Endodermal cell (in vitro differentiated cells): Measurements from ENCODE around the gene RHBDL1. TPM values are rescaled to one million over a fixed set of nuclear protein-coding genes. Genes with fewer than 3 reads are reported as not detected.

Experiments
- DNase-seq: peaks from one replicate; pipeline ENCODE4 v3.0.0-alpha.2; 2017
- H3K27ac ChIP-seq: 2 replicates; pipeline ENCODE4 v1.5.1; 2013; ENCODE audit warnings: mild to moderate bottlenecking, low read depth, low read length, moderate library complexity
- H3K27me3 ChIP-seq: 2 replicates; pipeline ENCODE4 v1.6.1; 2013; ENCODE audit warnings: mild to moderate bottlenecking, low read length, moderate library complexity; ENCODE audit not compliant: insufficient read depth, control insufficient read depth, poor library complexity, severe bottlenecking
- H3K36me3 ChIP-seq: 2 replicates; pipeline ENCODE4 v1.7.0; 2013; ENCODE audit warnings: mild to moderate bottlenecking, low read length, moderate library complexity; ENCODE audit not compliant: control insufficient read depth, insufficient read depth
- H3K4me1 ChIP-seq: one replicate; pipeline ENCODE4 v1.7.0; 2013; ENCODE audit warnings: low read length; ENCODE audit not compliant: control insufficient read depth, insufficient read depth
- H3K4me3 ChIP-seq: 2 replicates; pipeline ENCODE4 v1.5.1; 2013; ENCODE audit warnings: mild to moderate bottlenecking, low read length, moderate library complexity
- H3K9ac ChIP-seq: 2 replicates; pipeline ENCODE4 v1.6.1; 2013; ENCODE audit warnings: mild to moderate bottlenecking, low read length, moderate library complexity; ENCODE audit not compliant: poor library complexity, severe bottlenecking; ENCODE audit errors: extremely low read depth
- H3K9me3 ChIP-seq: 2 replicates; pipeline ENCODE4 v1.6.1; 2013; ENCODE audit warnings: mild to moderate bottlenecking, low read length, moderate library complexity; ENCODE audit not compliant: control insufficient read depth
- H3K27ac Mint-ChIP-seq: 2 replicates; pipeline ENCODE4 v1.8.0; 2020; ENCODE audit warnings: mixed read lengths
- H3K27me3 Mint-ChIP-seq: 2 replicates; pipeline ENCODE4 v1.8.0; 2021; ENCODE audit warnings: mild to moderate bottlenecking, mixed read lengths; ENCODE audit not compliant: insufficient read depth
- H3K36me3 Mint-ChIP-seq: 2 replicates; pipeline ENCODE4 v1.8.0; 2020; ENCODE audit warnings: low read depth, mixed read lengths
- H3K4me1 Mint-ChIP-seq: 2 replicates; pipeline ENCODE4 v1.8.0; 2020; ENCODE audit warnings: mixed read lengths
- H3K4me3 Mint-ChIP-seq: 2 replicates; pipeline ENCODE4 v1.8.0; 2020; ENCODE audit warnings: mild to moderate bottlenecking, moderate library complexity, mixed read lengths
- H3K9me3 Mint-ChIP-seq: 2 replicates; pipeline ENCODE4 v1.8.0; 2020; ENCODE audit warnings: mild to moderate bottlenecking, mixed read lengths
- CTCF ChIP-seq: fragments of 200-600 bp; sonication (generic); conservative IDR thresholded peaks from 2 replicates; pipeline ENCODE4 v1.5.0; 2021; ENCODE audit warnings: antibody characterized with exemption, mild to moderate bottlenecking
- WGBS, 2 experiments: methylation state at CpG; one replicate each; pipeline versions ENCODE4 v1.1.5 to v1.1.7; 2013; ENCODE audit warnings: missing lambda C conversion rate in 2 of 2, mixed read lengths in 1 of 2; ENCODE audit not compliant: insufficient coverage in 1 of 2, insufficient read length in 1 of 2; 5-methylcytosine and 5-hydroxymethylcytosine counted together
- total RNA-seq, 2 donors: library from RNA; stranded (reverse); fragmentation: NEBNext Ultra II Directional in 1 of 2; extraction: Animal tissue kit (Norgen Biotek cat#: 25700) in 1 of 2; gene quantifications; 2 replicates in 1 of 2; 3 replicates in 1 of 2; pipeline ENCODE4 v1.2.1, GENCODE V29; 2021

The RHBDL1 gene
- total RNA-seq, 2 donors from 2014 or later: 3.7 to 5.1 TPM

DNA sequence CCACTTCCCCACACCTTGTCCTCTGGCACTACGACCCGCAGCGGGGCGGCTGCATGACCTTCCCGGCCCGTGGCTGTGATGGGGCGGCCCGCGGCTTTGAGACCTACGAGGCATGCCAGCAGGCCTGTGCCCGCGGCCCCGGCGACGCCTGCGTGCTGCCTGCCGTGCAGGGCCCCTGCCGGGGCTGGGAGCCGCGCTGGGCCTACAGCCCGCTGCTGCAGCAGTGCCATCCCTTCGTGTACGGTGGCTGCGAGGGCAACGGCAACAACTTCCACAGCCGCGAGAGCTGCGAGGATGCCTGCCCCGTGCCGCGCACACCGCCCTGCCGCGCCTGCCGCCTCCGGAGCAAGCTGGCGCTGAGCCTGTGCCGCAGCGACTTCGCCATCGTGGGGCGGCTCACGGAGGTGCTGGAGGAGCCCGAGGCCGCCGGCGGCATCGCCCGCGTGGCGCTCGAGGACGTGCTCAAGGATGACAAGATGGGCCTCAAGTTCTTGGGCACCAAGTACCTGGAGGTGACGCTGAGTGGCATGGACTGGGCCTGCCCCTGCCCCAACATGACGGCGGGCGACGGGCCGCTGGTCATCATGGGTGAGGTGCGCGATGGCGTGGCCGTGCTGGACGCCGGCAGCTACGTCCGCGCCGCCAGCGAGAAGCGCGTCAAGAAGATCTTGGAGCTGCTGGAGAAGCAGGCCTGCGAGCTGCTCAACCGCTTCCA, 42.0 kb upstream of the RHBDL1 start:
- Histone ChIP-seq H3K9me3 (no peaks in the 10 kb centered on the region), H3K36me3 (no peaks in the 10 kb centered on the region), H3K27me3 (no peaks in the 10 kb centered on the region), H3K9ac (no peak overlapping the region), H3K4me3 (no peak overlapping the region), H3K4me1 (peaks cover 9% of the 10 kb centered on the region), H3K27ac (no peak overlapping the region)
- Mint-ChIP-seq H3K36me3 (no peaks in the 10 kb centered on the region), H3K4me3 (no peak overlapping the region), H3K9me3 (no peaks in the 10 kb centered on the region), H3K27me3 (no peaks in the 10 kb centered on the region), H3K27ac (no peak overlapping the region), H3K4me1 (no peaks in the 10 kb centered on the region)
- DNase-seq: no peak
- no peak for TF ChIP-seq CTCF
- WGBS, 2 experiments: 96% methylated on average over 50 to 74 of the region's 74 CpGs

GRCh38 chr16:634051-634670, 41.3 kb upstream of the RHBDL1 start:
- DNase-seq: no peak
- H3K9me3 ChIP-seq: no peaks in the 10 kb centered on the region
- H3K36me3 ChIP-seq: no peaks in the 10 kb centered on the region
- WGBS, 2 experiments: 92 to 94% methylated on average over 13 to 22 of the region's 22 CpGs
- no peak for TF ChIP-seq CTCF
- no peaks in the 10 kb centered on the region for H3K9me3 Mint-ChIP-seq
- no peaks in the 10 kb centered on the region for H3K36me3 Mint-ChIP-seq
- H3K9ac ChIP-seq: no peak overlapping the region
- peak overlapping the region; percentile 82 for H3K4me3 Mint-ChIP-seq
- no peaks in the 10 kb centered on the region for H3K27me3 Mint-ChIP-seq
- no peaks in the 10 kb centered on the region for H3K4me1 Mint-ChIP-seq
- no peak overlapping the region for H3K27ac Mint-ChIP-seq
- H3K27me3 ChIP-seq: no peaks in the 10 kb centered on the region
- no peak overlapping the region for H3K27ac ChIP-seq
- no peak overlapping the region for H3K4me3 ChIP-seq
- peaks cover 9% of the 10 kb centered on the region for H3K4me1 ChIP-seq

GRCh38 chr16:634996-635395, 40.5 kb upstream of the RHBDL1 start:
- no peaks in the 10 kb centered on the region for H3K27me3 ChIP-seq
- no peak for TF ChIP-seq CTCF
- H3K27ac Mint-ChIP-seq: no peak overlapping the region
- H3K27me3 Mint-ChIP-seq: no peaks in the 10 kb centered on the region
- no peak for DNase-seq
- H3K9me3 Mint-ChIP-seq: no peaks in the 10 kb centered on the region
- H3K4me3 ChIP-seq: peak overlapping the region; percentile 84
- WGBS, 2 experiments: 89 to 95% methylated on average over 6 to 7 of the region's 7 CpGs
- no peaks in the 10 kb centered on the region for H3K4me1 Mint-ChIP-seq
- no peak overlapping the region for H3K9ac ChIP-seq
- no peak overlapping the region for H3K27ac ChIP-seq
- no peaks in the 10 kb centered on the region for H3K36me3 Mint-ChIP-seq
- H3K4me1 ChIP-seq: peaks cover 7% of the 10 kb centered on the region
- H3K9me3 ChIP-seq: no peaks in the 10 kb centered on the region
- H3K36me3 ChIP-seq: no peaks in the 10 kb centered on the region
- peak overlapping the region; percentile 82 for H3K4me3 Mint-ChIP-seq
